ENCODE results near the gene ST7. TPM values are rescaled to one million over a fixed set of nuclear protein-coding genes. Genes with fewer than 3 reads are reported as not detected.

The ST7 gene
- total and polyA plus RNA-seq, 2 of the 8 experiments (the other 6 are each of a cell fraction or from before 2014, with no cell fraction given) = 16.3 to 18.0 TPM

- Histone ChIP-seq H3K18ac (ENCODE audit: extremely low read depth, low read length) (no peak overlapping the region), H2AFZ (ENCODE audit: low read length) (no peak overlapping the region), H3K36me3 (ENCODE audit: control insufficient read depth in 2 of 4, insufficient read depth in 4 of 4, low read length in 3 of 4) (no peaks in the 10 kb centered on the region), H3K9me3 (ENCODE audit: insufficient read depth in 2 of 2, low read depth in 1 of 2, low read length in 1 of 2) (no peaks in the 10 kb centered on the region), H2AK5ac (ENCODE audit: low read depth, low read length) (no peak overlapping the region), H3K23ac (ENCODE audit: insufficient read length) (no peak overlapping the region), H4K8ac (ENCODE audit: extremely low read depth, insufficient read depth, low read length) (no peak overlapping the region), H2BK12ac (ENCODE audit: low read depth, low read length) (no peak overlapping the region), H3K9ac (replicated peaks in 1 of 4; ENCODE audit: extremely low read depth in 1 of 4, low read depth in 3 of 4, low read length in 3 of 4) (no peak overlapping the region), H4K91ac (replicated peaks; ENCODE audit: insufficient read length, low read length) (no peak overlapping the region), H3K4ac (replicated peaks; ENCODE audit: insufficient read length, low read depth, low read length) (no peak overlapping the region), H3K4me2 (ENCODE audit: insufficient read depth in 1 of 2, low read depth in 2 of 2, low read length in 2 of 2) (no peak overlapping the region), H3K79me2 (ENCODE audit: control insufficient read depth in 1 of 2, insufficient read depth in 2 of 2, low read length in 2 of 2) (no peaks in the 10 kb centered on the region), H2BK5ac (ENCODE audit: low read depth, low read length) (no peak overlapping the region), H3K4me1 (replicated peaks in 1 of 4; ENCODE audit: control insufficient read depth in 3 of 4, insufficient read depth in 4 of 4, low read length in 3 of 4) (peaks cover 2 to 8% (median 5%) of the 10 kb centered on the region in 4 experiments; a peak in 5 of 7 replicates), H2BK20ac (ENCODE audit: low read length) (no peak overlapping the region), H3K79me1 (ENCODE audit: low read depth, low read length) (no peaks in the 10 kb centered on the region), H3K27me3 (replicated peaks in 1 of 4; ENCODE audit: control insufficient read depth in 3 of 4, extremely low read depth in 1 of 4, insufficient read depth in 3 of 4, low read length in 3 of 4) (no peaks in the 10 kb centered on the region), H3K56ac (replicated peaks; ENCODE audit: insufficient read length, low read depth, low read length) (no peak overlapping the region), H4K5ac (ENCODE audit: insufficient read length, low read depth, low read length) (no peak overlapping the region), H4K20me1 (replicated peaks in 1 of 2; ENCODE audit: control insufficient read depth in 1 of 2, insufficient read depth in 2 of 2, low read length in 2 of 2) (no peaks in the 10 kb centered on the region), H2BK120ac (replicated peaks; ENCODE audit: low read depth, low read length) (no peak overlapping the region), H3K14ac (ENCODE audit: insufficient read length) (no peak overlapping the region), H3K4me3 (ENCODE audit: extremely low read depth in 1 of 4, insufficient read depth in 2 of 4, low read depth in 3 of 4, low read length in 4 of 4) (no peak overlapping the region), H2BK15ac (ENCODE audit: low read length) (no peak overlapping the region), H3K23me2 (ENCODE audit: low read depth, low read length) (no peaks in the 10 kb centered on the region), H3K27ac (ENCODE audit: low read depth, low read length) (no peak overlapping the region)
- FAIRE-seq (no peak), DNase-seq (ENCODE audit: low read depth in 1 of 2, low spot score in 2 of 2) (no peak)
- ChIA-PET CTCF (ENCODE audit: partially characterized antibody) (interaction anchor here (0.5 to 1.8 kb wide), 5 partner anchors 9 to 181 kb away, joined by 3 to 6 read pairs (median 3); no protein-coding TSS in a partner anchor), POLR2A (ENCODE audit: partially characterized antibody) (no interaction called here)
- WGBS, 2 experiments (ENCODE audit: extremely low coverage in 1 of 2, insufficient coverage in 1 of 2, insufficient read length in 1 of 2, insufficient replicate concordance in 2 of 2, low coverage in 1 of 2, low lambda C conversion rate in 2 of 2, missing lambda C conversion rate in 1 of 2) = 100% methylated on average over 1 of the region's 1 CpG; no CpG with 5 or more reads in 1 of the 2 experiments
- no peak for TF ChIP-seq ASH2L (IDR thresholded peaks at IDR 0.05; ENCODE audit: low read length)
- TF ChIP-seq CBX5 (IDR thresholded peaks at IDR 0.05; ENCODE audit: low read depth, low read length) = no peak
- no peak for TF ChIP-seq CTCF (IDR thresholded peaks at IDR 0.05; ENCODE audit: control extremely low read depth in 1 of 3, insufficient read depth in 1 of 3, low read depth in 1 of 3, low read length in 3 of 3)
- no peak for TF ChIP-seq TAF1 (IDR thresholded peaks at IDR 0.05; ENCODE audit: low read depth, low read length)
- no peak for TF ChIP-seq YY1 (IDR thresholded peaks at IDR 0.05; ENCODE audit: low read depth, low read length)
- no peak for TF ChIP-seq NRF1 (IDR thresholded peaks at IDR 0.05; ENCODE audit: low read depth, low read length)
- no peak for TF ChIP-seq BACH1 (IDR thresholded peaks at IDR 0.05; ENCODE audit: low read length)
- no peak for TF ChIP-seq PHF8 (conservative IDR thresholded peaks at IDR 0.05; ENCODE audit: low read depth, low read length)
- TF ChIP-seq SIN3A (conservative IDR thresholded peaks at IDR 0.05 in 1 of 2, IDR thresholded peaks at IDR 0.05 in 1 of 2; ENCODE audit: low read depth in 1 of 2, low read length in 2 of 2) = no peak
- TF ChIP-seq NANOG (IDR thresholded peaks at IDR 0.05; ENCODE audit: insufficient read depth, low read depth, low read length, poor library complexity, severe bottlenecking) = no peak
- no peak for TF ChIP-seq SP1 (IDR thresholded peaks at IDR 0.05; ENCODE audit: low read depth, low read length)
- no peak for TF ChIP-seq SP4 (IDR thresholded peaks at IDR 0.05; ENCODE audit: low read length)
Measured at GRCh38 chr7:117111535-117111934, 158.2 kb downstream of the ST7 start.

All from H1 (cell line).